Measurements from ENCODE around the gene FAM76B.

The FAM76B gene

GRCh38 chr11:95832763-95833162 lies 43.2 kb upstream of the FAM76B start:
- no peak overlapping the region for H3K14ac ChIP-seq (ENCODE audit: low read length in 2 of 2)
- no peak overlapping the region for H2BK120ac ChIP-seq (ENCODE audit: low read depth, low read length)
- no peak overlapping the region for H3K9ac ChIP-seq (ENCODE audit: low read length)
- H2BK5ac ChIP-seq (ENCODE audit: low read depth, low read length, poor library complexity, severe bottlenecking), result no peak overlapping the region
- H3K36me3 ChIP-seq (ENCODE audit: control insufficient read depth in 1 of 2, insufficient read depth in 2 of 2, low read depth in 1 of 2, low read length in 2 of 2), result peaks cover 0 to 77% of the 10 kb centered on the region in 2 experiments
- H3K79me1 ChIP-seq (replicated peaks; ENCODE audit: low read length, poor library complexity, severe bottlenecking), result no peaks in the 10 kb centered on the region
- H2AK5ac ChIP-seq (ENCODE audit: low read length, severe bottlenecking), result no peak overlapping the region
- H3K4me2 ChIP-seq (ENCODE audit: low read length, poor library complexity, severe bottlenecking), result no peak overlapping the region
- H2AFZ ChIP-seq (ENCODE audit: low read depth, low read length), result no peak overlapping the region
- no peak overlapping the region for H4K91ac ChIP-seq (ENCODE audit: low read length)
- H3K4ac ChIP-seq (ENCODE audit: low read depth in 1 of 2, low read length in 2 of 2), result no peak overlapping the region
- no peaks in the 10 kb centered on the region for H3K27me3 ChIP-seq (ENCODE audit: control insufficient read depth in 1 of 2, insufficient read depth in 1 of 2, low read length in 2 of 2)
- H3K23ac ChIP-seq (ENCODE audit: low read length in 2 of 2), result no peak overlapping the region
- no peaks in the 10 kb centered on the region for H3K4me1 ChIP-seq (ENCODE audit: control insufficient read depth, insufficient read depth, low read depth, low read length)
- H3K9me3 ChIP-seq (ENCODE audit: control insufficient read depth, low read length), result no peaks in the 10 kb centered on the region
- no peak overlapping the region for H2BK12ac ChIP-seq (ENCODE audit: low read length in 2 of 2)
- DNase-seq, result peak; percentile 81
- H2BK15ac ChIP-seq (ENCODE audit: low read depth, poor library complexity, severe bottlenecking), result no peak overlapping the region
- no peak overlapping the region for H3K18ac ChIP-seq (ENCODE audit: low read depth in 1 of 2, low read length in 2 of 2)
- no peak overlapping the region for H4K8ac ChIP-seq (ENCODE audit: low read length)
- WGBS, result under 1% methylated on average over 3 of the region's 3 CpGs
- no peak overlapping the region for H3K27ac ChIP-seq (ENCODE audit: low read length, poor library complexity, severe bottlenecking)
- H3K4me3 ChIP-seq (ENCODE audit: insufficient read depth in 1 of 2, low read depth in 1 of 2, low read length in 2 of 2), result no peak overlapping the region

DNA sequence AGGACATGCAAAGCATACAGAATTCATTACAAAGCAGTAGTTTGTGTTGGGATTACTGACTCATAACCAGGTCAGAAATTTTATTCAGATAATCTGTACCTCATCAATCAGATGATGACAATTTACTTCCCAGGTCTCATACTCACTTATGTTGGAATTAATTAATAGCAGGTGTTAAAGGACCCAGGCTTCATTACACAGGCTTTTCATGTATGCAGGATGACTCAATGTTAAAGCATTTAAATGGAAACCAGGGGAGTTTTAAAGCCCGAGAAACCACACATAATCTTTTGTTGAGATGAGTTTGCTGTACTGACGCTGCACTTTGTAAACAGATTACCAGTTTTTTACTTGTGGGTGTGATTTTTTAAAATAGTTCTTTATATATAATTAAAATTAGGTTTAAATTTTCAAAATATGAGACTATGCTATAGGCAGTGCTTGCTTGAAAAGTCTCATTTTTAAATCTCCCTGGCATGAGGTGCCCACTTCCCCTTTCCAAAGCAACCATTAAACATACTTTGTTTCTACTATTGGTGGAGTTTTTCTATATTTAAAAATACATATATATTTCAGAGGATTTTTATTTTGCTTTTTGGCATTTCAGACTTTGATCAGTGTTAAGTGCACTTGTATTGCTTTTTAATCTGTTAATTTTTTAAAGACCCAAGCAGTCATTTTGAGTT lies 41.8 kb upstream of the FAM76B start:
- DNase-seq, result peak; percentile 84
- H2BK120ac ChIP-seq (ENCODE audit: low read depth, low read length), result no peak overlapping the region
- no peaks in the 10 kb centered on the region for H3K79me1 ChIP-seq (replicated peaks; ENCODE audit: low read length, poor library complexity, severe bottlenecking)
- H3K9me3 ChIP-seq (ENCODE audit: control insufficient read depth, low read length), result no peaks in the 10 kb centered on the region
- no peak overlapping the region for H2AK5ac ChIP-seq (ENCODE audit: low read length, severe bottlenecking)
- peaks cover 0 to 80% of the 10 kb centered on the region in 2 experiments for H3K36me3 ChIP-seq (ENCODE audit: control insufficient read depth in 1 of 2, insufficient read depth in 2 of 2, low read depth in 1 of 2, low read length in 2 of 2)
- H4K8ac ChIP-seq (ENCODE audit: low read length), result no peak overlapping the region
- H3K9ac ChIP-seq (ENCODE audit: low read length), result peak overlapping the region; percentile 70
- no peak overlapping the region for H3K4me2 ChIP-seq (ENCODE audit: low read length, poor library complexity, severe bottlenecking)
- no peak overlapping the region for H2BK12ac ChIP-seq (ENCODE audit: low read length in 2 of 2)
- H3K23ac ChIP-seq (ENCODE audit: low read length in 2 of 2), result no peak overlapping the region
- H4K91ac ChIP-seq (ENCODE audit: low read length), result no peak overlapping the region
- no peak overlapping the region for H3K4ac ChIP-seq (ENCODE audit: low read depth in 1 of 2, low read length in 2 of 2)
- no peak overlapping the region for H3K18ac ChIP-seq (ENCODE audit: low read depth in 1 of 2, low read length in 2 of 2)
- no peaks in the 10 kb centered on the region for H3K27me3 ChIP-seq (ENCODE audit: control insufficient read depth in 1 of 2, insufficient read depth in 1 of 2, low read length in 2 of 2)
- no peak overlapping the region for H2BK15ac ChIP-seq (ENCODE audit: low read depth, poor library complexity, severe bottlenecking)
- H3K4me1 ChIP-seq (ENCODE audit: control insufficient read depth, insufficient read depth, low read depth, low read length), result no peaks in the 10 kb centered on the region
- 0% methylated on average over 1 of the region's 2 CpGs for WGBS
- H3K4me3 ChIP-seq (ENCODE audit: insufficient read depth in 1 of 2, low read depth in 1 of 2, low read length in 2 of 2), result no peak overlapping the region
- H3K27ac ChIP-seq (ENCODE audit: low read length, poor library complexity, severe bottlenecking), result peak overlapping the region; percentile 75
- no peak overlapping the region for H2BK5ac ChIP-seq (ENCODE audit: low read depth, low read length, poor library complexity, severe bottlenecking)
- H3K14ac ChIP-seq (ENCODE audit: low read length in 2 of 2), result no peak overlapping the region
- H2AFZ ChIP-seq (ENCODE audit: low read depth, low read length), result no peak overlapping the region

DNA sequence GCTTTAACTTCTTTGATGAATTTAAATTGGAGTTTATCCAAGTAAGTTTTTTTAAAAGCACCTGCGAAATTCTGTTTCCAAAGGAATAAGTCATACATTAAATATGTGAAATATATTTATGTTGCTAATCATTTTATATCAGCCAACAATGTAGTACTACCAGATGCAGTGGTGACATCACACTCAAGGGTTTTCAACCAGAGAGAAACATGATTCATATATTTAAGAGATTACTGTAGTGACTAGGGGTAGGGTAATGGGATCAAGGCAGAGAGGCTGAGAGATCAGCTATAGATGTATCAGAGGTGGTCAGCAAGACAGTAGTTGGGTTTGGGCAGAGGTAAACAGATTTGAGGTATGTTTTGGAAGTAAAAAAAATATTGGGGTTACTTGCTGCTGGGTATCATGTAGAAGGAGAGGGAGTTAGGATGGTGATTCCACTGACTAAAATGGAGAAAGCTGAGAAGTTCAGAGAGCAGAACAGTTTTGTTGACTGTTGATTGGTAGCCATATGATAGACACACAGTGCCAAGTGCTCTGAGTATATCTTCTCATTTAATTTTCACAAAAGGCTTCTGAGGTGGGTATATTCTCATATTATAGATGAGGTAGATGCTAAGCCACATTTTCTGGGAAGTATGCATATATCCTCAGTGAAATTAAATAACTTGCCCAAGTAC lies 40.1 kb upstream of the FAM76B start:
- Histone ChIP-seq H2AK5ac (ENCODE audit: low read length, severe bottlenecking) (no peak overlapping the region), H3K4me3 (ENCODE audit: insufficient read depth in 1 of 2, low read depth in 1 of 2, low read length in 2 of 2) (no peak overlapping the region)
- no CpG with 5 or more reads among the region's 1 CpG for WGBS

DNA sequence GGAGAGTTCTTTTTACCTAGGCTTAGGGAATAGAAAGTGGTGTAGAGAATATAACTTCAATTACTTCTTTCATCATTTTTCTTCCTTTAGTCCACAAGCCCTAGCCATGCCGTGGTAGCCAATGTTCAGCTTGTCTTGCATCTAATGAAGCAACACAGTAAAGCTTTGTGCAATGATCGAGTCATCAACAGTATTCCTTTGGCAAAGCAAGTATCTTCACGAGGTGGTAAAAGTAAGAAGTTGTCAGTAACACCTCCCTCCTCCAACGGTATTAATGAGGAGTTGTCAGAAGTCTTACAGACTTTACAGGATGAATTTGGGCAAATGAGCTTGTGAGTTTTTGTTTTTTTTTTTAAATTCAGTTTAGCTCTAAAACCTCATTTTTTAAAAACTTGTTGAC lies 38.1 kb upstream of the FAM76B start:
- no peak overlapping the region for H3K14ac ChIP-seq (ENCODE audit: low read length in 2 of 2)
- H3K23ac ChIP-seq (ENCODE audit: low read length in 2 of 2), result no peak overlapping the region
- H4K91ac ChIP-seq (ENCODE audit: low read length), result no peak overlapping the region
- no peak overlapping the region for H3K4me3 ChIP-seq (ENCODE audit: insufficient read depth in 1 of 2, low read depth in 1 of 2, low read length in 2 of 2)
- peaks cover 5 to 81% of the 10 kb centered on the region in 2 experiments for H3K36me3 ChIP-seq (ENCODE audit: control insufficient read depth in 1 of 2, insufficient read depth in 2 of 2, low read depth in 1 of 2, low read length in 2 of 2)
- no peak overlapping the region for H2BK15ac ChIP-seq (ENCODE audit: low read depth, poor library complexity, severe bottlenecking)
- H2BK5ac ChIP-seq (ENCODE audit: low read depth, low read length, poor library complexity, severe bottlenecking), result no peak overlapping the region
- no peak overlapping the region for H2BK12ac ChIP-seq (ENCODE audit: low read length in 2 of 2)
- H3K4ac ChIP-seq (ENCODE audit: low read depth in 1 of 2, low read length in 2 of 2), result no peak overlapping the region
- WGBS, result 100% methylated on average over 3 of the region's 4 CpGs
- H3K27me3 ChIP-seq (ENCODE audit: control insufficient read depth in 1 of 2, insufficient read depth in 1 of 2, low read length in 2 of 2), result no peaks in the 10 kb centered on the region
- no peak overlapping the region for H3K27ac ChIP-seq (ENCODE audit: low read length, poor library complexity, severe bottlenecking)
- no peak overlapping the region for H3K18ac ChIP-seq (ENCODE audit: low read depth in 1 of 2, low read length in 2 of 2)
- DNase-seq, result peak; percentile 29
- H3K4me1 ChIP-seq (ENCODE audit: control insufficient read depth, insufficient read depth, low read depth, low read length), result no peaks in the 10 kb centered on the region
- H2AFZ ChIP-seq (ENCODE audit: low read depth, low read length), result no peak overlapping the region
- peaks cover 1% of the 10 kb centered on the region for H3K79me1 ChIP-seq (replicated peaks; ENCODE audit: low read length, poor library complexity, severe bottlenecking)
- H3K9ac ChIP-seq (ENCODE audit: low read length), result no peak overlapping the region
- H3K9me3 ChIP-seq (ENCODE audit: control insufficient read depth, low read length), result no peaks in the 10 kb centered on the region
- no peak overlapping the region for H3K4me2 ChIP-seq (ENCODE audit: low read length, poor library complexity, severe bottlenecking)
- no peak overlapping the region for H4K8ac ChIP-seq (ENCODE audit: low read length)
- H2BK120ac ChIP-seq (ENCODE audit: low read depth, low read length), result no peak overlapping the region
- no peak overlapping the region for H2AK5ac ChIP-seq (ENCODE audit: low read length, severe bottlenecking)

More for the DNA sequence above, 40.1 kb upstream of the FAM76B start:
- H3K4me2 ChIP-seq (ENCODE audit: low read length, poor library complexity, severe bottlenecking), result no peak overlapping the region
- DNase-seq, result no peak
- H2BK12ac ChIP-seq (ENCODE audit: low read length in 2 of 2), result no peak overlapping the region
- peaks cover 1% of the 10 kb centered on the region for H3K79me1 ChIP-seq (replicated peaks; ENCODE audit: low read length, poor library complexity, severe bottlenecking)
- no peaks in the 10 kb centered on the region for H3K4me1 ChIP-seq (ENCODE audit: control insufficient read depth, insufficient read depth, low read depth, low read length)
- H4K91ac ChIP-seq (ENCODE audit: low read length), result no peak overlapping the region
- H3K27ac ChIP-seq (ENCODE audit: low read length, poor library complexity, severe bottlenecking), result peak overlapping the region; percentile 55
- H2BK5ac ChIP-seq (ENCODE audit: low read depth, low read length, poor library complexity, severe bottlenecking), result no peak overlapping the region
- no peak overlapping the region for H2AFZ ChIP-seq (ENCODE audit: low read depth, low read length)
- no peak overlapping the region for H3K18ac ChIP-seq (ENCODE audit: low read depth in 1 of 2, low read length in 2 of 2)
- no peak overlapping the region for H2BK120ac ChIP-seq (ENCODE audit: low read depth, low read length)
- no peak overlapping the region for H3K14ac ChIP-seq (ENCODE audit: low read length in 2 of 2)
- no peak overlapping the region for H4K8ac ChIP-seq (ENCODE audit: low read length)
- no peak overlapping the region for H3K23ac ChIP-seq (ENCODE audit: low read length in 2 of 2)
- H3K4ac ChIP-seq (ENCODE audit: low read depth in 1 of 2, low read length in 2 of 2), result no peak overlapping the region
- H2BK15ac ChIP-seq (ENCODE audit: low read depth, poor library complexity, severe bottlenecking), result no peak overlapping the region
- H3K27me3 ChIP-seq (ENCODE audit: control insufficient read depth in 1 of 2, insufficient read depth in 1 of 2, low read length in 2 of 2), result no peaks in the 10 kb centered on the region
- H3K36me3 ChIP-seq (ENCODE audit: control insufficient read depth in 1 of 2, insufficient read depth in 2 of 2, low read depth in 1 of 2, low read length in 2 of 2), result peaks cover 5 to 81% of the 10 kb centered on the region in 2 experiments
- H3K9ac ChIP-seq (ENCODE audit: low read length), result no peak overlapping the region
- H3K9me3 ChIP-seq (ENCODE audit: control insufficient read depth, low read length), result no peaks in the 10 kb centered on the region

Measured in mesenchymal stem cell (in vitro differentiated cells and primary cell).